GM18867 (cell line): ENCODE measurements around the gene IL2RA.
"Not testable (repeated sequence)": the region's sequence is repeated elsewhere in the genome, so short reads cannot be mapped to it uniquely, and the experiment has no call there.

Experiments
- ATAC-seq: cut with Tn5 transposase; IDR thresholded peaks from one replicate; pipeline ENCODE4 v1.9.1; 2021; ENCODE audit warnings: mild to moderate bottlenecking, moderate library complexity; ENCODE audit not compliant: unreplicated experiment

Gene IL2RA

GRCh38 chr10:6062101-6062771 lies at the start of gene IL2RA:
Gene IL2RA (minus strand): TSS chr10:6062367. CDS start chr10:6062151, 216 bp downstream.
- ATAC-seq = no peak

GRCh38 chr10:6110136-6110535 lies 48.0 kb upstream of the IL2RA start:
- ATAC-seq = no peak

- ATAC-seq = no peak
Observed at GRCh38 chr10:6109444-6109775, 47.2 kb upstream of the IL2RA start.

GRCh38 chr10:6108631-6109443 lies 46.7 kb upstream of the IL2RA start:
- ATAC-seq = no peak

GRCh38 chr10:6108072-6108471 lies 45.9 kb upstream of the IL2RA start:
- ATAC-seq = no peak

- not testable (repeated sequence) for ATAC-seq
Observed at GRCh38 chr10:6107616-6108015, 45.4 kb upstream of the IL2RA start.

GRCh38 chr10:6103591-6103990 lies 41.4 kb upstream of the IL2RA start:
- ATAC-seq = no peak

GRCh38 chr10:6102128-6102527 lies 40.0 kb upstream of the IL2RA start:
- no peak for ATAC-seq

- ATAC-seq = peak; percentile 93
Observed at GRCh38 chr10:6101181-6101580, 39.0 kb upstream of the IL2RA start.

GRCh38 chr10:6100370-6100769 lies 38.2 kb upstream of the IL2RA start:
- no peak for ATAC-seq

- no peak for ATAC-seq
Observed at GRCh38 chr10:6098156-6098555, 36.0 kb upstream of the IL2RA start.

- no peak for ATAC-seq
Observed at GRCh38 chr10:6097063-6097462, 34.9 kb upstream of the IL2RA start.

- no peak for ATAC-seq
Observed at GRCh38 chr10:6095810-6096570, 33.8 kb upstream of the IL2RA start.

- no peak for ATAC-seq
Observed at GRCh38 chr10:6092731-6093130, 30.6 kb upstream of the IL2RA start.

GRCh38 chr10:6091630-6092029 lies 29.5 kb upstream of the IL2RA start:
- no peak for ATAC-seq

- peak; percentile 24 for ATAC-seq
Observed at GRCh38 chr10:6089334-6090219, 27.4 kb upstream of the IL2RA start.

GRCh38 chr10:6088721-6089333 lies 26.7 kb upstream of the IL2RA start, which contains the start of gene RBM17:
Gene RBM17 (plus strand): TSS chr10:6089034. CDS start chr10:6097066, 8,032 bp downstream.
- ATAC-seq = peak; percentile 88

- ATAC-seq = peak; percentile 46
Observed at GRCh38 chr10:6086375-6087233, 24.4 kb upstream of the IL2RA start.
